Neural progenitor cell (in vitro differentiated cells): Measurements from ENCODE around the gene EXD3.

ENCODE experiments used
- CTCF ChIP-seq: fragments of 200-600 bp; sonication (generic); IDR thresholded peaks from 2 replicates; pipeline ENCODE4 v1.5.1; 2017; ENCODE audit warnings: antibody characterized with exemption, mild to moderate bottlenecking
- EZH2 ChIP-seq: fragments of 200-600 bp; sonication (generic); IDR thresholded peaks from 2 replicates; pipeline ENCODE4 v1.6.1; 2017; ENCODE audit warnings: antibody characterized with exemption, mild to moderate bottlenecking, moderate library complexity

DNA sequence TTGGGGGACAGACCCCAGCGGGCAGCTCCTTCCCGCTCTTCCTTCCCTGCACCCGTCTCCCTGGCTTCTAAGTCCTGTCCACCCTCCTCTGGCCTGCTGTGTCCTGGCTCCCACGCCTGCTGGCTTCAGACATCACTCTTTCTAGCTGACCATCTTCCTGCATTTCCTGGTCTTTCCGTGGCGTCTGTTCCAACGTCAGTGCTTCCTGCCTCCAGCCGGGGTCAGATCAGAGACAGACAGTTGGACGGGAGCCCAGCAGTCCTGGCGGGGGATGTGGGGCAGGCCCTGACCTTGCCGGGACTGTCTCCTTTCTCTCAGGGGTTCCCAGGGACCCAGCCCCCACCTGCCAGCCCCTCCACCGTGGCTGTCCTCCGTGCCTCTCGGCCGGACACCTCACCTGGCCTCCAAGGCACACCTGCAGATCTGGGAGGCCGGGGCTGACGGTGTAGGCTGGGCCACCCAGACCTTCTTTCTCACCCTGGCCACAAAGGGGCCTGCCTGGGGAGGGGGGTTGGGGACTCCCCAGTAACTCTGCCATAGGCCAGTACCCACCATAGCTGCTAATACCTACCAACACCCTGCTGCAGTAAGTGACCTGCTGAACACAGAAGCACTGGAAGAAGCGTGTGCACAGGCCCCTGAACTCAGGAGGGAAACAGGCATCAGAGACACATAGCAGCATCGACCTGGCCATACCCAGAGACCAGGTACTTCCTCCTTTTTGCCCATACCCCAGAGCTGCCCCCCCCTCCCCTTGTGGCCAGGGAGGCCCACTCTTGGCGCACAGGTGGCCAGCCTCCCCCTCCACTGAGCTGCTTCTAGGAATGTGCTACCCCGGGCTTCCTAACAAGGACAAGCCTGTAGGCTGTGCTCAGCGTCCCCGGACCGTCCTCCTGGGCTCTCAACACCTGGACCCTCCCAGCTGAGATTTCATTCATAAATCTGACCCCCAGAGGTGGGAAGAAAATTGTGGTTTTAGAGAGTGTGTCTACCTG, 126.0 kb downstream of the EXD3 start:
- no peak for TF ChIP-seq CTCF
- TF ChIP-seq EZH2: no peak
